Measurements from ENCODE around the gene NNAT. TPM values are rescaled to one million over a fixed set of nuclear protein-coding genes. Genes with fewer than 3 reads are reported as not detected.

NNAT gene
- total RNA-seq, 1 donor from 2014 or later: 0.54 TPM

DNA sequence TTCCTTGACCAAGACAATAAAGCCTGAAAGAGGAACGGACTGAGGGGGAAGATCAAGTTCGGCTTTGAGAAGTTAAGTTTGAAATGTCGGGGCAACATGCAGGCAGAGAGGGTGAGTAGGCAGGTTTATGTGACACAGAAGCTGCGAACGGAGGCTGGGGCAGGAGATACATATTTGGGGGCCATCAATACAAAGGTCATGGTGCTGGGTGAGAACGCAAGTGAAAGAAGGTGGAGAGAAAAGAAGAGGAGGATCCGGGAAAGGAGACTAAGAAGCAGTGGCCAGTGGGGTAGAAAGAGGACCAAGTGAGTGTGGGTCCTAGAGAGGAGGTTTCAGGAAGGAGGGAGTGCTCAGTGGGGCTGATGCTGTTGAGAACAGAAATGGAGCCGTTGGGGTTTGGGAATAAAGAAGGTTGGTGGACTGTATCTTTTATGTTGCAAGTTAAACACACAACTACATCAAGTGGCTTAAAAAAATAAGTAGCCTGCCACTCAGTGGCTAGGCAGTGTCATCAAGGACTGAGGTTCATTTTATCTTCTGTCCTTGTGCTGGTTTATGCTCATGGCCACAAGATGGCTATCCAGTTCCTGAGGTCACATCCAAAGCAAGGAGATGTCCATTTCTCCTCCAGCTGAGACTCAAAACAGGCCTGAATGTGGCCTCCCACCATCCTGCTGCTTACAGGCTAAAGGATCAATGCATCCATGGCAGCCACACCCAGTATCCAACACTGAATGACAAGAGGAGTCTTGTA is 8.3 kb downstream of the NNAT start:
- peaks cover 13% of the 10 kb centered on the region for H3K36me3 Mint-ChIP-seq (ENCODE audit: low read depth, unreplicated experiment)
- H3K4me3 Mint-ChIP-seq (ENCODE audit: unreplicated experiment): peak overlapping the region; percentile 28
- H3K27me3 Mint-ChIP-seq (ENCODE audit: unreplicated experiment): peaks cover 14% of the 10 kb centered on the region
- peaks cover 36% of the 10 kb centered on the region for H3K4me1 Mint-ChIP-seq (ENCODE audit: unreplicated experiment)
- TF ChIP-seq, protein P1, sequence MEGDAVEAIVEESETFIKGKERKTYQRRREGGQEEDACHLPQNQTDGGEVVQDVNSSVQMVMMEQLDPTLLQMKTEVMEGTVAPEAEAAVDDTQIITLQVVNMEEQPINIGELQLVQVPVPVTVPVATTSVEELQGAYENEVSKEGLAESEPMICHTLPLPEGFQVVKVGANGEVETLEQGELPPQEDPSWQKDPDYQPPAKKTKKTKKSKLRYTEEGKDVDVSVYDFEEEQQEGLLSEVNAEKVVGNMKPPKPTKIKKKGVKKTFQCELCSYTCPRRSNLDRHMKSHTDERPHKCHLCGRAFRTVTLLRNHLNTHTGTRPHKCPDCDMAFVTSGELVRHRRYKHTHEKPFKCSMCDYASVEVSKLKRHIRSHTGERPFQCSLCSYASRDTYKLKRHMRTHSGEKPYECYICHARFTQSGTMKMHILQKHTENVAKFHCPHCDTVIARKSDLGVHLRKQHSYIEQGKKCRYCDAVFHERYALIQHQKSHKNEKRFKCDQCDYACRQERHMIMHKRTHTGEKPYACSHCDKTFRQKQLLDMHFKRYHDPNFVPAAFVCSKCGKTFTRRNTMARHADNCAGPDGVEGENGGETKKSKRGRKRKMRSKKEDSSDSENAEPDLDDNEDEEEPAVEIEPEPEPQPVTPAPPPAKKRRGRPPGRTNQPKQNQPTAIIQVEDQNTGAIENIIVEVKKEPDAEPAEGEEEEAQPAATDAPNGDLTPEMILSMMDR (IDR thresholded peaks at IDR 0.05; ENCODE audit: unreplicated experiment): no peak
- no peak for DNase-seq (ENCODE audit: low spot score)
- no peak overlapping the region for H3K27ac Mint-ChIP-seq (ENCODE audit: unreplicated experiment)
- no peaks in the 10 kb centered on the region for H3K9me3 Mint-ChIP-seq (ENCODE audit: unreplicated experiment)

DNA sequence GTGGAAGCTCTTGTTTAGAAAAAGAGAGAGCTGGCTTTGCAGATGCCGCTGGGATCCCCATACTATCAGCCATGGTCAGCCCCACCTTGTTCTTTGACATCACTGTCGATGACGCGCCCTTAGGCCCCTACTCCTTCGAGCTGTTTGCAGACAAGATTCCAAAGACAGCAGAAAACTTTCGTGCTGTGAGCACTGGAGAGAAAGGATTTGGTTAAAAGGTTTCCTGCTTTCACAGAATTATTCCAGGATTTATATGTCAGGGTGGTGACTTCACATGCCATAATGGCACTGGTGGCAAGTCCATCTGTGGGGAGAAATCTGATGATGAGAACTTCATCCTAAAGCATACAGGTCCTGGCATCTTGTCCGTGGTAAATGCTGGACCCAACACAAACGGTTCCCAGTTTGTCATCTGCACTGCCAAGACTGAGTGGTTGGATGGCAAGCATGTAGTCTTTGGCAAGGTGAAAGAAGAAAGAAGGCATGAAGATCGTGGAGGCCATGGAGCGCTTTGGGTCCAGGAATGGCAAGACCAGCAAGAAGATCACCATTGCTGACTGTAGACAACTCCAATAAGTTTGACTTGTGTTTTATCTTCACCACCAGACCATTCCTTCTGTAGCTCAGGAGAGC is 9.0 kb downstream of the NNAT start:
- TF ChIP-seq, protein P1 (IDR thresholded peaks at IDR 0.05; ENCODE audit: unreplicated experiment): no peak
- Mint-ChIP-seq H3K4me3 (ENCODE audit: unreplicated experiment) (no peak overlapping the region), H3K4me1 (ENCODE audit: unreplicated experiment) (peaks cover 31% of the 10 kb centered on the region), H3K36me3 (ENCODE audit: low read depth, unreplicated experiment) (peaks cover 10% of the 10 kb centered on the region), H3K27me3 (ENCODE audit: unreplicated experiment) (peaks cover 14% of the 10 kb centered on the region), H3K27ac (ENCODE audit: unreplicated experiment) (no peak overlapping the region), H3K9me3 (ENCODE audit: unreplicated experiment) (no peaks in the 10 kb centered on the region)
- no peak for DNase-seq (ENCODE audit: low spot score)

DNA sequence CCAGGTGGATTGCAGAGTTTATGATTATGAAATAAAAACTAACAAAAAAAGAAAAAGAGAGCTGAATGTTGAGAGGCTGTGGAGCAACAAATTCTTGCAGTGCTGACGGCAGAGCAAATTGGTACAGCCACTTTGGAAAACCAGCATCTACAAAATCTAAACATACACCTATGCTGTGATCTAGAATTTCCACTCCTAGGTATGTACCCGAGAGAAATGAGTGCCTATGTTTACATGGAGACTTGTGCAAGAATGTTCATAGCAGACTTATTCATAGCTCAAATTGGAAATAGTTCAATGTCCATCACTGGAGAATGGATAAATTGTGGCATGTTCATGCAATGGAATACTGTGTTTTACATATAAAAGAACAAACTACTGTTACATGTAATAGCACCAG is 9.6 kb downstream of the NNAT start:
- peaks cover 5% of the 10 kb centered on the region for H3K36me3 Mint-ChIP-seq (ENCODE audit: low read depth, unreplicated experiment)
- peaks cover 14% of the 10 kb centered on the region for H3K27me3 Mint-ChIP-seq (ENCODE audit: unreplicated experiment)
- H3K9me3 Mint-ChIP-seq (ENCODE audit: unreplicated experiment): no peaks in the 10 kb centered on the region
- TF ChIP-seq, protein P1 (IDR thresholded peaks at IDR 0.05; ENCODE audit: unreplicated experiment): no peak
- H3K4me1 Mint-ChIP-seq (ENCODE audit: unreplicated experiment): peaks cover 25% of the 10 kb centered on the region
- H3K27ac Mint-ChIP-seq (ENCODE audit: unreplicated experiment): no peak overlapping the region
- DNase-seq (ENCODE audit: low spot score): no peak
- H3K4me3 Mint-ChIP-seq (ENCODE audit: unreplicated experiment): no peak overlapping the region

DNA sequence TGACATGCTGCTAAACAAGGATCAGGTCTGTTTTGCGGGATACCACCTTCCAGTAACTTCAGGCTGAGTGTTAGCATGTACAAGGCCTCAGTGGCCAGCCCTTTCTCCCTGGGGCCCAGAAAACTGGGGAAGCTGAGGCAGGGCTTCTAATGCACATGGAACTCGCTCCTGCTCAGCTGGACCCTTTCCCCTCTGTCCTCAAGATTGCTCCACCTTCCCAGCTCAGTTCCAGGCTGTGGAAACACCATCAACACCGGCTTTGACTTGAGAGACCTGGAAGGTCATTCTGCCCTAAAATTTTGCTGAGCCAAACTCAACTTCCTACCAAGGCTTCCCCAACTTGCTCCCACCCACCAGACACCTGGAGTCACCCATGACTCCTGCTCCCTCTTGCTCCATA is 10.8 kb downstream of the NNAT start:
- TF ChIP-seq, protein P1 (IDR thresholded peaks at IDR 0.05; ENCODE audit: unreplicated experiment): no peak

DNA sequence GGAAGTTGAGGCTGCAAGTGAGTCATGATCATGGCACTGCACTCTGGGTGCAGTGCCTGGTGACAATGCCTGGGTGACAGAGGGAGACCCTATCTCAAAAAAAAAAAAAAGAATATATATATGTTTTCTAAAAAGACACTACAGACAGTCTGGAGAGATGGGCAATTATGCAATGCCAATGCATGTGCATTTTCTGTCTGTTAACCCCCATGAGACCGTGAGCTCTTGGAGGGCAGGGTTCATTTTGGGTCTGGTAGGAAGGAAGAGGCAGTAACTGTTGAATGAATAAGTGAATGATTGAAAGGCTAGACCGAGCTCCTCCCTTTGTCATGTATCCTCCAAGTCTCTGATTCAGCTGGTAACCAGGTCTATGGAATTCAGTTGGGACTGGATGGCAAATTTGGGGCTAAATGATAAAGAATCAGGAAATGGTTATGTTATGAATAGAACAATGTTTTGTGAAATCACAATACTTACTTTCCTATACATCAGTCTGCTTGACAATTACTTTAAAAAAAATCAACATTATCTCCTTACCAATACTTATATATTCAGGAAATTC is 12.2 kb downstream of the NNAT start:
- DNase-seq (ENCODE audit: low spot score): no peak
- TF ChIP-seq, protein P1 (IDR thresholded peaks at IDR 0.05; ENCODE audit: unreplicated experiment): no peak
- no peak overlapping the region for H3K4me3 Mint-ChIP-seq (ENCODE audit: unreplicated experiment)
- peaks cover 2% of the 10 kb centered on the region for H3K27me3 Mint-ChIP-seq (ENCODE audit: unreplicated experiment)
- H3K27ac Mint-ChIP-seq (ENCODE audit: unreplicated experiment): no peak overlapping the region
- H3K36me3 Mint-ChIP-seq (ENCODE audit: low read depth, unreplicated experiment): no peaks in the 10 kb centered on the region
- H3K4me1 Mint-ChIP-seq (ENCODE audit: unreplicated experiment): peaks cover 13% of the 10 kb centered on the region
- H3K9me3 Mint-ChIP-seq (ENCODE audit: unreplicated experiment): no peaks in the 10 kb centered on the region

More for the DNA sequence above, 10.8 kb downstream of the NNAT start:
- Mint-ChIP-seq H3K4me3 (ENCODE audit: unreplicated experiment) (no peak overlapping the region), H3K4me1 (ENCODE audit: unreplicated experiment) (peaks cover 15% of the 10 kb centered on the region), H3K36me3 (ENCODE audit: low read depth, unreplicated experiment) (no peaks in the 10 kb centered on the region), H3K27me3 (ENCODE audit: unreplicated experiment) (peaks cover 8% of the 10 kb centered on the region), H3K27ac (ENCODE audit: unreplicated experiment) (no peak overlapping the region), H3K9me3 (ENCODE audit: unreplicated experiment) (no peaks in the 10 kb centered on the region)
- DNase-seq (ENCODE audit: low spot score): no peak

Data from endothelial cell (in vitro differentiated cells).